Measurements from ENCODE around the gene CD9.

CD9 gene

DNA sequence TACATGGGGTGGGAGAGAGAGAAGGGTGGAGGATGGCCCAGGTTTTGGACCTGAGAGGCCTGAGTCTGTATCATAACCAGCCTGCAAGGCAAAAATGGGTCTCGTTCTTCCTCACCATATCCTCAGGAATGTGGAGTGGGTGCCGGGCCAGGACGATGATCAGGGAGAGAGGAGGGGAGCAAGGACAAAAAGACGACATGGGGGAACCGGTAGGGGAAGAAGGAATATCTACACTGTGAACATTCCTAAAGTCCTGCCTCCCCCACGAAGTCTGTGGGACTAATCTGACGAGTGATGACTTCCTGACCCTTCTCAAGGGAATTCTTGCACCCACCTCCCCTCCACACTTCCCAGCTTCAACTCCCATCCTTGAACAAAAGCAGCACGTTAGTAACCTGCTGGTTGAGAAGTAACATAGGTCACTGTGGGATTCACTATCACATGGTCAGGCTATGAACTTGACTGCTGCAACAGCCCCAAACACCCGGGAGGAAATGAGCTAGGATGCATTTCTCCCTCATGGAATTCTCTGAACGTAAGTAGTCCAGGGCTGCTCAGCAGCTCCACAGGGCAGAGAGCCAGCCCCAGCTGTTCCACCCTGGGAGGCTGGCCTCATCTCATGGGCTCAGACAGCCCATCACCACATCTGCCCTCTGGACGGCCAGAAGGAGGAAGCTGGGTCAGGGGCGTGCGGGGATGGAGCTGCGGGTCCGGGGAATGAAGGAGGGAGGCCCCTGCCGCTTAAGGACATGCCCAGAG is 38.9 kb upstream of the CD9 start:
- TF ChIP-seq, protein P1, sequence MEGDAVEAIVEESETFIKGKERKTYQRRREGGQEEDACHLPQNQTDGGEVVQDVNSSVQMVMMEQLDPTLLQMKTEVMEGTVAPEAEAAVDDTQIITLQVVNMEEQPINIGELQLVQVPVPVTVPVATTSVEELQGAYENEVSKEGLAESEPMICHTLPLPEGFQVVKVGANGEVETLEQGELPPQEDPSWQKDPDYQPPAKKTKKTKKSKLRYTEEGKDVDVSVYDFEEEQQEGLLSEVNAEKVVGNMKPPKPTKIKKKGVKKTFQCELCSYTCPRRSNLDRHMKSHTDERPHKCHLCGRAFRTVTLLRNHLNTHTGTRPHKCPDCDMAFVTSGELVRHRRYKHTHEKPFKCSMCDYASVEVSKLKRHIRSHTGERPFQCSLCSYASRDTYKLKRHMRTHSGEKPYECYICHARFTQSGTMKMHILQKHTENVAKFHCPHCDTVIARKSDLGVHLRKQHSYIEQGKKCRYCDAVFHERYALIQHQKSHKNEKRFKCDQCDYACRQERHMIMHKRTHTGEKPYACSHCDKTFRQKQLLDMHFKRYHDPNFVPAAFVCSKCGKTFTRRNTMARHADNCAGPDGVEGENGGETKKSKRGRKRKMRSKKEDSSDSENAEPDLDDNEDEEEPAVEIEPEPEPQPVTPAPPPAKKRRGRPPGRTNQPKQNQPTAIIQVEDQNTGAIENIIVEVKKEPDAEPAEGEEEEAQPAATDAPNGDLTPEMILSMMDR (IDR thresholded peaks at IDR 0.05; ENCODE audit: borderline replicate concordance, extremely low read depth, low read length, poor library complexity, severe bottlenecking) = no peak
- no peak for TF ChIP-seq EZH2 (IDR thresholded peaks at IDR 0.05; ENCODE audit: borderline replicate concordance, low read depth, low read length, severe bottlenecking)
- no peaks in the 10 kb centered on the region for H3K36me3 ChIP-seq (ENCODE audit: insufficient read depth, low read length)
- peaks cover 2% of the 10 kb centered on the region for H3K27me3 ChIP-seq (ENCODE audit: insufficient read depth, low read length, poor library complexity)
- no peaks in the 10 kb centered on the region for H3K79me2 ChIP-seq (ENCODE audit: insufficient read depth, low read length)
- H3K4me2 ChIP-seq (ENCODE audit: insufficient read depth, low read length) = no peak overlapping the region
- no peaks in the 10 kb centered on the region for H4K20me1 ChIP-seq (ENCODE audit: insufficient read depth, low read length)
- H2AFZ ChIP-seq (ENCODE audit: low read depth, low read length) = no peak overlapping the region
- H3K9me3 ChIP-seq (ENCODE audit: insufficient read depth, low read length, severe bottlenecking) = no peaks in the 10 kb centered on the region
- ATAC-seq (ENCODE audit: insufficient read depth, low read depth) = no peak
- no peak for DNase-seq
- H3K4me1 ChIP-seq (ENCODE audit: insufficient read depth, low read length) = no peaks in the 10 kb centered on the region
- H3K4me3 ChIP-seq (ENCODE audit: low read depth in 1 of 2, low read length in 2 of 2) = no peak overlapping the region
- no peak overlapping the region for H3K9ac ChIP-seq (ENCODE audit: low read depth, low read length)
- no peak overlapping the region for H3K27ac ChIP-seq (ENCODE audit: low read length)

DNA sequence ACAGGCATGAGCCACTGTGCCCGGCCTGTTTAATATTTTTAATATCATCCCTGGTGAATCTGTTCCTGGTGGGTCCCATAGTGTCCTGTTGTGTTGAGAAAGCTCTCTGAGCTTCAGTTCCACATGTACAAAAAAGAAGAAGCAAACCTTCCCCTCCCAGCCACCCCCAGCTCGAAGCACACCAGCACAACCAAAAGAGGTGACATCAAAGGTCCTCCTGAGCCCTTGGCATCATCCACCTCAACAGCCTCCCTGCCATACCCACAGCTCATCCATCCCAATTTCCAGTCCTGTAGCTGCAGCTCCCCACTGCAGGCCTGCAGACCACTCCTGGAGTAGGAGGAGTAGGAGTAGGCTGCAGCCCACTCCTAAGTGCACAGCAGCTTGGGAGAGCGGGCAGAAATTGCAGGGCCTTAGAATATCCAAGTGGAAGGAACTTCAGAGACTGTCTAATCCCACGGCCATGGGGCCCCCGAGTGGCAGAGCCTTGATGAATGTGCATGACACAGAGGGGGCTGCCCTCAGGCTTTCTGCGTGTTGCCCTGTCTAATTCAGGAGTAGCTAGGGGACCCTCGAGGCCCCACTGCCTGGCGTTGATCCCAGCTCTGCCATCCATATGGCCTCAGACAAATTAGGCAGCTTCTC is 36.7 kb upstream of the CD9 start:
- peaks cover 2% of the 10 kb centered on the region for H3K27me3 ChIP-seq (ENCODE audit: insufficient read depth, low read length, poor library complexity)
- DNase-seq = no peak
- no peaks in the 10 kb centered on the region for H3K4me1 ChIP-seq (ENCODE audit: insufficient read depth, low read length)
- H3K36me3 ChIP-seq (ENCODE audit: insufficient read depth, low read length) = no peaks in the 10 kb centered on the region
- H3K9ac ChIP-seq (ENCODE audit: low read depth, low read length) = no peak overlapping the region
- no peaks in the 10 kb centered on the region for H4K20me1 ChIP-seq (ENCODE audit: insufficient read depth, low read length)
- H3K79me2 ChIP-seq (ENCODE audit: insufficient read depth, low read length) = no peaks in the 10 kb centered on the region
- TF ChIP-seq, protein P1 (IDR thresholded peaks at IDR 0.05; ENCODE audit: borderline replicate concordance, extremely low read depth, low read length, poor library complexity, severe bottlenecking) = no peak
- TF ChIP-seq EZH2 (IDR thresholded peaks at IDR 0.05; ENCODE audit: borderline replicate concordance, low read depth, low read length, severe bottlenecking) = no peak
- H3K4me2 ChIP-seq (ENCODE audit: insufficient read depth, low read length) = no peak overlapping the region
- no peak for ATAC-seq (ENCODE audit: insufficient read depth, low read depth)
- no peak overlapping the region for H3K4me3 ChIP-seq (ENCODE audit: low read depth in 1 of 2, low read length in 2 of 2)
- H3K27ac ChIP-seq (ENCODE audit: low read length) = no peak overlapping the region
- no peak overlapping the region for H2AFZ ChIP-seq (ENCODE audit: low read depth, low read length)
- no peaks in the 10 kb centered on the region for H3K9me3 ChIP-seq (ENCODE audit: insufficient read depth, low read length, severe bottlenecking)

DNA sequence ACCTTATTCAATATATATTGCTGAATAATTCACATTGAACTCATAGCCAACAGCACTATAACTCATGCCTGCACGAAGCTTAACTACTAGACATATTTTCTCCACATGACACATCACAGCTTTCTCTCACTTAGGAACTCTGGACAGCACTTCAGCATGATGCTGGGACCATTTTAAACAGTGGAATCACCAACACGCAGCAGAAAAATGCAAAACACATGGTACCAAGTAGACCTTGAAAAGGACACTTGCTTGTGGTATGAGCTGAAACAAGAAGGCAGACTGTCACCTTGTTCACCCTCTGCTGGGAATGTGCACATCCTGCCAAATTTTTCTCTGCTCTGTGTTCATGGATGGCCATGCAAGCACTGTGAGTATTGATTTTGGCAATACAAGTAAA is 34.8 kb upstream of the CD9 start:
- DNase-seq (no peak), ATAC-seq (ENCODE audit: insufficient read depth, low read depth) (no peak)
- no peaks in the 10 kb centered on the region for H3K79me2 ChIP-seq (ENCODE audit: insufficient read depth, low read length)
- no peak for TF ChIP-seq EZH2 (IDR thresholded peaks at IDR 0.05; ENCODE audit: borderline replicate concordance, low read depth, low read length, severe bottlenecking)
- TF ChIP-seq, protein P1 (IDR thresholded peaks at IDR 0.05; ENCODE audit: borderline replicate concordance, extremely low read depth, low read length, poor library complexity, severe bottlenecking) = no peak
- H3K36me3 ChIP-seq (ENCODE audit: insufficient read depth, low read length) = no peaks in the 10 kb centered on the region
- no peaks in the 10 kb centered on the region for H3K4me1 ChIP-seq (ENCODE audit: insufficient read depth, low read length)
- H4K20me1 ChIP-seq (ENCODE audit: insufficient read depth, low read length) = no peaks in the 10 kb centered on the region
- H3K27ac ChIP-seq (ENCODE audit: low read length) = no peak overlapping the region
- peaks cover 2% of the 10 kb centered on the region for H3K27me3 ChIP-seq (ENCODE audit: insufficient read depth, low read length, poor library complexity)
- no peak overlapping the region for H3K4me3 ChIP-seq (ENCODE audit: low read depth in 1 of 2, low read length in 2 of 2)
- no peaks in the 10 kb centered on the region for H3K9me3 ChIP-seq (ENCODE audit: insufficient read depth, low read length, severe bottlenecking)
- no peak overlapping the region for H3K9ac ChIP-seq (ENCODE audit: low read depth, low read length)
- H2AFZ ChIP-seq (ENCODE audit: low read depth, low read length) = no peak overlapping the region
- no peak overlapping the region for H3K4me2 ChIP-seq (ENCODE audit: insufficient read depth, low read length)

All from DND-41 (cell line).